Testis (tissue), 3 donors: ENCODE measurements around the gene TMC1. TPM values are rescaled to one million over a fixed set of nuclear protein-coding genes. Genes with fewer than 3 reads are reported as not detected.
"Not testable (repeated sequence)": the region's sequence is repeated elsewhere in the genome, so short reads cannot be mapped to it uniquely, and the experiment has no call there.

Experiments
- DNase-seq: peaks from one replicate; pipeline ENCODE4 v3.0.0-alpha.2; 2019
- H3K27ac ChIP-seq, 2 donors: fragments of 200-600 bp; sonication (generic); one replicate each; pipeline ENCODE4 v1.5.1; 2019
- H3K27me3 ChIP-seq: fragments of 200-600 bp; sonication (generic); one replicate; pipeline ENCODE4 v1.5.1; 2019
- H3K36me3 ChIP-seq: fragments of 200-600 bp; sonication (generic); one replicate; pipeline ENCODE4 v1.5.1; 2017; ENCODE audit warnings: low read depth; ENCODE audit errors: missing control alignments
- H3K4me1 ChIP-seq: fragments of 200-600 bp; sonication (generic); one replicate; pipeline ENCODE4 v1.5.1; 2019
- H3K4me3 ChIP-seq, 2 donors: fragments of 200-600 bp; sonication (generic); one replicate each; pipeline ENCODE4 v1.5.1; 2017 to 2019
- H3K9me3 ChIP-seq: fragments of 200-600 bp; sonication (generic); one replicate; pipeline ENCODE4 v1.5.1; 2017
- CTCF ChIP-seq, 3 experiments: fragments of 450-650 bp in 2 of 3; fragments of 200-600 bp in 1 of 3; sonication (generic) in 1 of 3; IDR thresholded peaks; one replicate each; pipeline ENCODE4 v1.5.1; 2016 to 2019; ENCODE audit warnings: antibody characterized with exemption in 3 of 3, mild to moderate bottlenecking in 2 of 3, moderate library complexity in 1 of 3
- POLR2A ChIP-seq: fragments of 450-650 bp; IDR thresholded peaks from one replicate; pipeline ENCODE4 v1.6.1; 2017; ENCODE audit warnings: antibody characterized with exemption, mild to moderate bottlenecking, moderate library complexity
- WGBS, 2 donors: methylation state at CpG; one replicate each; pipeline ENCODE4 v1.1.5; 2018; 5-methylcytosine and 5-hydroxymethylcytosine counted together
- intact Hi-C: fragments of 100-400 bp; cut with DNase I; formaldehyde crosslinking; loops from one replicate; pipeline ENCODE4 v1.15.1; 2023; ENCODE audit warnings: low total_unique reads
- polyA plus RNA-seq: library from polyadenylated mRNA; stranded (reverse); fragments of 350-450 nt; fragmentation: Illumina TruSeq; extraction: RNeasy Lipid Tissue Mini Kit (QIAGEN cat#74804); gene quantifications from one replicate; pipeline ENCODE4 v1.2.3, GENCODE V29; 2014; ENCODE audit warnings: low read depth, low replicate concordance; ENCODE audit not compliant: insufficient read depth
- total RNA-seq, 2 donors: library from RNA; depleted of rRNA; stranded (reverse); fragments of >200 nt; gene quantifications; one replicate each; pipeline ENCODE4 v1.2.3, GENCODE V29; 2016

TMC1 gene
- total and polyA plus RNA-seq, 3 donors from 2014 or later = 2.0 to 5.4 (median 3.0) TPM

- DNase-seq = no peak
- Histone ChIP-seq H3K27ac (no peak overlapping the region), H3K9me3 (no peaks in the 10 kb centered on the region), H3K4me3 (no peak overlapping the region), H3K36me3 (no peaks in the 10 kb centered on the region), H3K27me3 (no peaks in the 10 kb centered on the region), H3K4me1 (no peaks in the 10 kb centered on the region)
- TF ChIP-seq POLR2A (no peak), CTCF (IDR thresholded peaks at IDR 0.05) (no peak)
- WGBS, 2 donors = 77 to 84% methylated on average over 6 of the region's 6 CpGs
- intact Hi-C loops = no loop called here
Measured at GRCh38 chr9:72836790-72837189, 315.4 kb downstream of the TMC1 start.

GRCh38 chr9:72839085-72839484 is 317.7 kb downstream of the TMC1 start:
- Histone ChIP-seq H3K36me3 (no peaks in the 10 kb centered on the region), H3K27ac (no peak overlapping the region), H3K4me1 (peaks cover 7% of the 10 kb centered on the region), H3K27me3 (no peaks in the 10 kb centered on the region), H3K4me3 (no peak overlapping the region), H3K9me3 (no peaks in the 10 kb centered on the region)
- intact Hi-C loops = no loop called here
- no peak for DNase-seq
- 59 to 63% methylated on average over 3 of the region's 3 CpGs for WGBS, 2 donors
- TF ChIP-seq POLR2A (no peak), CTCF (IDR thresholded peaks at IDR 0.05) (no peak)

- no peaks in the 10 kb centered on the region for H3K27me3 ChIP-seq
- H3K4me1 ChIP-seq = peaks cover 7% of the 10 kb centered on the region
- H3K36me3 ChIP-seq = no peaks in the 10 kb centered on the region
- no peaks in the 10 kb centered on the region for H3K9me3 ChIP-seq
- H3K4me3 ChIP-seq = no peak overlapping the region
- DNase-seq = peak; percentile 43
- WGBS, 2 donors = 36 to 44% methylated on average over 9 of the region's 9 CpGs
- TF ChIP-seq POLR2A = no peak
- no peak for TF ChIP-seq CTCF (IDR thresholded peaks at IDR 0.05)
- intact Hi-C loops = no loop called here
- peak overlapping the region in 1 of 2 donors; percentile 24 for H3K27ac ChIP-seq
Measured at GRCh38 chr9:72843520-72844439, 322.4 kb downstream of the TMC1 start.

GRCh38 chr9:72844440-72844768 is 323.0 kb downstream of the TMC1 start:
- H3K36me3 ChIP-seq = no peaks in the 10 kb centered on the region
- WGBS, 2 donors = 92 to 97% methylated on average over 1 of the region's 1 CpG
- no peaks in the 10 kb centered on the region for H3K27me3 ChIP-seq
- no peak overlapping the region for H3K4me3 ChIP-seq
- TF ChIP-seq CTCF (IDR thresholded peaks at IDR 0.05) (no peak), POLR2A (no peak)
- H3K9me3 ChIP-seq = no peaks in the 10 kb centered on the region
- H3K27ac ChIP-seq = no peak overlapping the region
- peaks cover 7% of the 10 kb centered on the region for H3K4me1 ChIP-seq
- intact Hi-C loops = no loop called here
- DNase-seq = no peak

- H3K27ac ChIP-seq, H3K27me3 ChIP-seq, DNase-seq, H3K9me3 ChIP-seq, H3K36me3 ChIP-seq, H3K4me1 ChIP-seq, H3K4me3 ChIP-seq, intact Hi-C loops: not testable (repeated sequence)
- 92 to 94% methylated on average over 3 of the region's 3 CpGs for WGBS, 2 donors
Measured at GRCh38 chr9:72845052-72845451, 323.6 kb downstream of the TMC1 start.

GRCh38 chr9:72850209-72850608 is 328.8 kb downstream of the TMC1 start:
- 86 to 92% methylated on average over 4 of the region's 4 CpGs for WGBS, 2 donors
- H3K27me3 ChIP-seq, H3K4me3 ChIP-seq, H3K27ac ChIP-seq, H3K36me3 ChIP-seq, intact Hi-C loops, H3K9me3 ChIP-seq, DNase-seq, H3K4me1 ChIP-seq: not testable (repeated sequence)
